Kidney (tissue), 14 donors: ENCODE results near the gene FETUB. TPM values are rescaled to one million over a fixed set of nuclear protein-coding genes. Genes with fewer than 3 reads are reported as not detected.
"Not testable (repeated sequence)": the region's sequence is repeated elsewhere in the genome, so short reads cannot be mapped to it uniquely, and the experiment has no call there.

Source experiments
- DNase-seq, 5 donors: peaks; one replicate each; pipeline ENCODE4 v3.0.0-alpha.2; 2013 to 2020
- FAIRE-seq: peaks from 2 replicates; lab custom pipeline; 2012; peaks lifted over from hg19 to GRCh38; lab: Jason Lieb, UNC
- H3K27ac ChIP-seq, 2 donors: one replicate each; pipeline ENCODE4 v1.7.0; 2013; ENCODE audit warnings: low read depth in 2 of 2, low read length in 2 of 2, inconsistent platforms in 1 of 2
- H3K27me3 ChIP-seq: one replicate; pipeline ENCODE4 v1.7.1; 2013; ENCODE audit warnings: low read length, inconsistent platforms; ENCODE audit not compliant: control insufficient read depth, insufficient read depth
- H3K36me3 ChIP-seq, 3 donors: one replicate each; pipeline versions ENCODE4 v1.7.0 to v1.7.1; 2013; ENCODE audit warnings: low read length in 3 of 3, control low read depth in 1 of 3, inconsistent platforms in 1 of 3; ENCODE audit not compliant: insufficient read depth in 3 of 3, control insufficient read depth in 2 of 3
- H3K4me1 ChIP-seq, 3 donors: one replicate each; pipeline versions ENCODE4 v1.7.0 to v1.7.1; 2013; ENCODE audit warnings: low read length in 3 of 3, inconsistent platforms in 1 of 3, low read depth in 1 of 3; ENCODE audit not compliant: control insufficient read depth in 2 of 3, insufficient read depth in 2 of 3
- H3K4me3 ChIP-seq, 3 donors: one replicate each; pipeline versions ENCODE4 v1.7.0 to v1.8.1; 2013; ENCODE audit warnings: low read length in 3 of 3, control low read depth in 1 of 3, inconsistent platforms in 1 of 3
- H3K9ac ChIP-seq, 3 donors: one replicate each; pipeline versions ENCODE4 v1.7.0 to v1.7.1; 2013; ENCODE audit warnings: low read length in 3 of 3, control low read depth in 1 of 3, inconsistent platforms in 1 of 3
- H3K9me3 ChIP-seq, 3 donors: one replicate each; pipeline versions ENCODE4 v1.7.0 to v1.7.1; 2013; ENCODE audit warnings: low read length in 3 of 3, control low read depth in 1 of 3, inconsistent platforms in 1 of 3; ENCODE audit not compliant: control insufficient read depth in 2 of 3, insufficient read depth in 1 of 3
- intact Hi-C: fragments of 100-400 bp; cut with DNase I; formaldehyde crosslinking; loops from one replicate; pipeline ENCODE4 v1.11.1; 2022
- polyA plus RNA-seq: library from polyadenylated mRNA; stranded (reverse); fragments of 350-450 nt; fragmentation: Illumina TruSeq; extraction: RNeasy Lipid Tissue Mini Kit (QIAGEN cat#74804); gene quantifications from one replicate; pipeline ENCODE4 v1.2.3, GENCODE V29; 2014; ENCODE audit warnings: low read depth, low replicate concordance; ENCODE audit not compliant: insufficient read depth
- total RNA-seq: library from RNA; stranded (reverse); fragmentation: NEBNext Ultra II Directional; extraction: Animal tissue kit (Norgen Biotek cat#: 25700); gene quantifications from one replicate; pipeline ENCODE4 v1.2.1, GENCODE V29; 2021
- TF ChIP-seq, protein P1 (sequence below): IDR thresholded peaks from 3 replicates; pipeline ENCODE4 v1.5.1; 2012; ENCODE audit warnings: mild to moderate bottlenecking, moderate library complexity, borderline replicate concordance; ENCODE audit not compliant: insufficient read depth; ENCODE audit errors: extremely low read depth
- donor health status: control.
- donor health status: control.
- donor health status: control.
- donor health status: control.
- donor health status: control.
- donor health status: DM: yes; HTN: yes; CAD: no.
- donor health status: Normal renal cell carcinoma (clear cell type).

Gene FETUB
- total and polyA plus RNA-seq, 2 donors from 2014 or later, result not detected

- intact Hi-C loops, result no loop called here
Observed at GRCh38 chr3:186687120-186687651, 47.0 kb downstream of the FETUB start.

GRCh38 chr3:186690304-186690703 is 50.1 kb downstream of the FETUB start:
- FAIRE-seq, H3K9me3 ChIP-seq, H3K27ac ChIP-seq, DNase-seq, H3K27me3 ChIP-seq, intact Hi-C loops, H3K4me1 ChIP-seq, H3K9ac ChIP-seq, H3K4me3 ChIP-seq, H3K36me3 ChIP-seq: not testable (repeated sequence)

More at GRCh38 chr3:186687120-186687651, 47.0 kb downstream of the FETUB start:
- H3K4me1 ChIP-seq, result no peaks in the 10 kb centered on the region
- TF ChIP-seq, protein P1, sequence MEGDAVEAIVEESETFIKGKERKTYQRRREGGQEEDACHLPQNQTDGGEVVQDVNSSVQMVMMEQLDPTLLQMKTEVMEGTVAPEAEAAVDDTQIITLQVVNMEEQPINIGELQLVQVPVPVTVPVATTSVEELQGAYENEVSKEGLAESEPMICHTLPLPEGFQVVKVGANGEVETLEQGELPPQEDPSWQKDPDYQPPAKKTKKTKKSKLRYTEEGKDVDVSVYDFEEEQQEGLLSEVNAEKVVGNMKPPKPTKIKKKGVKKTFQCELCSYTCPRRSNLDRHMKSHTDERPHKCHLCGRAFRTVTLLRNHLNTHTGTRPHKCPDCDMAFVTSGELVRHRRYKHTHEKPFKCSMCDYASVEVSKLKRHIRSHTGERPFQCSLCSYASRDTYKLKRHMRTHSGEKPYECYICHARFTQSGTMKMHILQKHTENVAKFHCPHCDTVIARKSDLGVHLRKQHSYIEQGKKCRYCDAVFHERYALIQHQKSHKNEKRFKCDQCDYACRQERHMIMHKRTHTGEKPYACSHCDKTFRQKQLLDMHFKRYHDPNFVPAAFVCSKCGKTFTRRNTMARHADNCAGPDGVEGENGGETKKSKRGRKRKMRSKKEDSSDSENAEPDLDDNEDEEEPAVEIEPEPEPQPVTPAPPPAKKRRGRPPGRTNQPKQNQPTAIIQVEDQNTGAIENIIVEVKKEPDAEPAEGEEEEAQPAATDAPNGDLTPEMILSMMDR, result no peak
- no peak for FAIRE-seq
- DNase-seq, result no peak
- no peak overlapping the region for H3K27ac ChIP-seq
- H3K36me3 ChIP-seq, result no peaks in the 10 kb centered on the region
- H3K4me3 ChIP-seq, result no peak overlapping the region
- H3K27me3 ChIP-seq, result no peaks in the 10 kb centered on the region
- H3K9me3 ChIP-seq, result no peaks in the 10 kb centered on the region
- no peak overlapping the region for H3K9ac ChIP-seq

DNA sequence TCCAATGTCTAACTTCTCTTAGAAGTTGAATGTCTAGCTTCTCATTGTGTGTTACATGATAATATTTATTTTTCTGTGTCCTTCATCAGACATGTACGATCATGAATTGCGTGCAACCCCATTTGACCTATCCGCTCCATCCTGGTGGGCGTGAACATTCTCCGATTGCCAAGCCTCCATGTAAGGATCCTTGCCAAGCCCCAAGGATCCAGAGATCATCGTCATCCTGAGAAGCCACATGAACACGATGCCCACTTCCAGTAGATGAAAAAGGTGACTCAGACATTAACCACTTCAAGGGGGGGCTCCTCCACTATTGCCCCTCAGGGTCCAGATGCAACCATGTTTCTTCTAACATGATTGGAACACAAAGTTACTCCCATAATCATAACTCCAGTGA is 51.5 kb downstream of the FETUB start:
- FAIRE-seq (no peak), DNase-seq (no peak)
- TF ChIP-seq, protein P1, result no peak
- intact Hi-C loops, result no loop called here
- Histone ChIP-seq H3K9me3 (no peaks in the 10 kb centered on the region), H3K4me3 (no peak overlapping the region), H3K9ac (no peak overlapping the region), H3K27ac (no peak overlapping the region), H3K27me3 (no peaks in the 10 kb centered on the region), H3K4me1 (peaks cover 0 to 4% (median 0%) of the 10 kb centered on the region in 3 donors), H3K36me3 (no peaks in the 10 kb centered on the region)

- no peak overlapping the region for H3K9ac ChIP-seq
- FAIRE-seq (no peak), DNase-seq (peak in 1 of 5 donors; percentile 16)
- H3K27me3 ChIP-seq, result no peaks in the 10 kb centered on the region
- no peaks in the 10 kb centered on the region for H3K9me3 ChIP-seq
- TF ChIP-seq, protein P1, result no peak
- H3K27ac ChIP-seq, result no peak overlapping the region
- intact Hi-C loops, result no loop called here
- H3K4me3 ChIP-seq, result no peak overlapping the region
- H3K4me1 ChIP-seq, result peaks cover 0 to 4% (median 0%) of the 10 kb centered on the region in 3 donors
- H3K36me3 ChIP-seq, result no peaks in the 10 kb centered on the region
Observed at GRCh38 chr3:186693843-186694242, 53.6 kb downstream of the FETUB start.
